ENCODE results near the gene TSC22D2. TPM values are rescaled to one million over a fixed set of nuclear protein-coding genes. Genes with fewer than 3 reads are reported as not detected.

TSC22D2 gene
- total RNA-seq, 1 donor from 2014 or later = 16.0 TPM

GRCh38 chr3:150367757-150368156 is 40.3 kb upstream of the TSC22D2 start:
- DNase-seq (ENCODE audit: low read depth) = no peak
- H3K4me3 ChIP-seq (ENCODE audit: low read depth, low read length) = no peak overlapping the region
- TF ChIP-seq, protein P1, sequence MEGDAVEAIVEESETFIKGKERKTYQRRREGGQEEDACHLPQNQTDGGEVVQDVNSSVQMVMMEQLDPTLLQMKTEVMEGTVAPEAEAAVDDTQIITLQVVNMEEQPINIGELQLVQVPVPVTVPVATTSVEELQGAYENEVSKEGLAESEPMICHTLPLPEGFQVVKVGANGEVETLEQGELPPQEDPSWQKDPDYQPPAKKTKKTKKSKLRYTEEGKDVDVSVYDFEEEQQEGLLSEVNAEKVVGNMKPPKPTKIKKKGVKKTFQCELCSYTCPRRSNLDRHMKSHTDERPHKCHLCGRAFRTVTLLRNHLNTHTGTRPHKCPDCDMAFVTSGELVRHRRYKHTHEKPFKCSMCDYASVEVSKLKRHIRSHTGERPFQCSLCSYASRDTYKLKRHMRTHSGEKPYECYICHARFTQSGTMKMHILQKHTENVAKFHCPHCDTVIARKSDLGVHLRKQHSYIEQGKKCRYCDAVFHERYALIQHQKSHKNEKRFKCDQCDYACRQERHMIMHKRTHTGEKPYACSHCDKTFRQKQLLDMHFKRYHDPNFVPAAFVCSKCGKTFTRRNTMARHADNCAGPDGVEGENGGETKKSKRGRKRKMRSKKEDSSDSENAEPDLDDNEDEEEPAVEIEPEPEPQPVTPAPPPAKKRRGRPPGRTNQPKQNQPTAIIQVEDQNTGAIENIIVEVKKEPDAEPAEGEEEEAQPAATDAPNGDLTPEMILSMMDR (conservative IDR thresholded peaks at IDR 0.05; ENCODE audit: low read depth, low read length) = no peak

GRCh38 chr3:150370122-150370602 is 37.9 kb upstream of the TSC22D2 start:
- DNase-seq (ENCODE audit: low read depth) = peak; percentile 91
- peak overlapping the region; percentile 52 for H3K4me3 ChIP-seq (ENCODE audit: low read depth, low read length)
- TF ChIP-seq, protein P1 (conservative IDR thresholded peaks at IDR 0.05; ENCODE audit: low read depth, low read length) = peak; percentile 31

GRCh38 chr3:150370999-150371398 is 37.1 kb upstream of the TSC22D2 start:
- TF ChIP-seq, protein P1 (conservative IDR thresholded peaks at IDR 0.05; ENCODE audit: low read depth, low read length) = no peak
- H3K4me3 ChIP-seq (ENCODE audit: low read depth, low read length) = peak overlapping the region; percentile 52
- DNase-seq (ENCODE audit: low read depth) = no peak

DNA sequence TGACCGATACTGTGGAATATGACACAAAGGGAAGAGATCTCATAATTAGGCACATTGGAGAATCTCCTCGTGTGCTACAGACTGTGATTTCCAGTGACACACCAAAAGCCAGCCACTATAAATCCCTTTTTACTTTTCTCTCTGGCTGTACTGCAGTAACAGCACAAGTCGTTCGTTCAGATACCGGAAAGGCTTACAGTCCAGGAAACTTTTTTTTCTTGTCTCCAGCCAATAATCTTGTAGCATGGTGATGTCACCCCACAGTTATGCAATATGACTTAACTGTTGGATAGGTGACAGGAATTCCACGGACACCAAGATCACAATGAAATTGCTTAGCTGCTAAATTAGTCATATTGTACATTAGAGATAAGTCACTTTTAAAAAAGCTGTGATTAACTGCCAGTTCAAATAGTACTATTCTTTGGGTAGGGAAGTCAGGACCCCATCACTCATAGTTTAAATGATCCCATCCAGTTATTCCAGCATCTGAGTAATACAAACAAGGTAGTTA is 36.3 kb upstream of the TSC22D2 start:
- DNase-seq (ENCODE audit: low read depth) = peak; percentile 100
- TF ChIP-seq, protein P1 (conservative IDR thresholded peaks at IDR 0.05; ENCODE audit: low read depth, low read length) = no peak
- H3K4me3 ChIP-seq (ENCODE audit: low read depth, low read length) = peak overlapping the region; percentile 52

- TF ChIP-seq, protein P1 (conservative IDR thresholded peaks at IDR 0.05; ENCODE audit: low read depth, low read length) = no peak
- H3K4me3 ChIP-seq (ENCODE audit: low read depth, low read length) = no peak overlapping the region
- DNase-seq (ENCODE audit: low read depth) = no peak
Observed at GRCh38 chr3:150372320-150372719, 35.8 kb upstream of the TSC22D2 start.

- no peak for DNase-seq (ENCODE audit: low read depth)
- no peak overlapping the region for H3K4me3 ChIP-seq (ENCODE audit: low read depth, low read length)
Observed at GRCh38 chr3:150372722-150373121, 35.4 kb upstream of the TSC22D2 start.

More at GRCh38 chr3:150372722-150373121, 35.4 kb upstream of the TSC22D2 start:
- TF ChIP-seq, protein P1 (conservative IDR thresholded peaks at IDR 0.05; ENCODE audit: low read depth, low read length) = peak; percentile 34

All from epithelial cell of proximal tubule (primary cell).